K562 (cell line): Measurements from ENCODE around the gene TSPYL6. TPM values are rescaled to one million over a fixed set of nuclear protein-coding genes. Genes with fewer than 3 reads are reported as not detected.

ENCODE experiments used
- ATF1 ChIP-seq, 2 experiments: fragments of 450-650 bp in 1 of 2; IDR thresholded peaks; 2 replicates each; pipeline ENCODE4 v1.6.1; 2016; ENCODE audit warnings: missing compliant biosample characterization in 1 of 2, missing genetic modification characterization in 1 of 2
- FOXJ2 ChIP-seq: fragments of 200-800 bp; sonication (Bioruptor generic); IDR thresholded peaks from 2 replicates; pipeline ENCODE4 v1.6.1; 2016; ENCODE audit warnings: missing genetic modification characterization, missing compliant biosample characterization
- FOXM1 ChIP-seq, 2 experiments: fragments of 450-650 bp in 1 of 2; sonication (generic) in 1 of 2; formaldehyde crosslinking in 1 of 2; IDR thresholded peaks; 2 replicates each; pipeline versions ENCODE4 v1.6.1 to v1.9.0; 2017 to 2022; ENCODE audit warnings: low read depth in 2 of 2, mild to moderate bottlenecking in 2 of 2, missing genetic modification reagents in 1 of 2, moderate library complexity in 1 of 2
- MLLT1 ChIP-seq, 2 experiments: fragments of 450-650 bp; IDR thresholded peaks; 2 replicates each; pipeline ENCODE4 v1.6.1; 2016
- MYC ChIP-seq, 2 experiments: fragments of 250-450 bp in 1 of 2; sonication (Bioruptor Pico) in 1 of 2; IDR thresholded peaks; 2 replicates each; pipeline versions ENCODE4 v1.5.1 to v1.6.1; 2012 to 2021; ENCODE audit warnings: low read depth in 2 of 2, borderline replicate concordance in 1 of 2, improper control_type of control experiment in 1 of 2, low read length in 1 of 2, mild to moderate bottlenecking in 1 of 2, moderate library complexity in 1 of 2
- NR3C1 ChIP-seq: sonication (generic); formaldehyde crosslinking; IDR thresholded peaks from 2 replicates; pipeline ENCODE4 v1.8.1; 2022; ENCODE audit warnings: missing genetic modification reagents
- PHF21A ChIP-seq: fragments of 450-650 bp; IDR thresholded peaks from 2 replicates; pipeline ENCODE4 v1.6.1; 2017; ENCODE audit warnings: low read depth, borderline replicate concordance
- POLR2H ChIP-seq: IDR thresholded peaks from 2 replicates; pipeline ENCODE4 v1.6.1; 2016; ENCODE audit warnings: missing genetic modification characterization, low read depth, mild to moderate bottlenecking, control low read depth, missing compliant biosample characterization, moderate library complexity
- PURB ChIP-seq: sonication (generic); formaldehyde crosslinking; IDR thresholded peaks from 2 replicates; pipeline ENCODE4 v1.9.0; 2021; ENCODE audit warnings: low read depth, mild to moderate bottlenecking, missing genetic modification reagents
- RFX1 ChIP-seq: fragments of 450-650 bp; IDR thresholded peaks from 2 replicates; pipeline ENCODE4 v1.6.1; 2016; ENCODE audit warnings: mild to moderate bottlenecking, moderate library complexity
- SMARCE1 ChIP-seq: fragments of 450-650 bp; IDR thresholded peaks from 2 replicates; pipeline ENCODE4 v1.7.1; 2016; ENCODE audit warnings: mild to moderate bottlenecking
- STAG1 ChIP-seq: sonication (generic); formaldehyde crosslinking; IDR thresholded peaks from 2 replicates; pipeline ENCODE4 v1.5.0; 2020; ENCODE audit warnings: missing genetic modification reagents, borderline replicate concordance
- ZBTB12 ChIP-seq: fragments of 250-450 bp; sonication (Bioruptor Pico); IDR thresholded peaks from 2 replicates; pipeline ENCODE4 v1.4.0; 2020
- ZBTB40 ChIP-seq, 2 experiments: fragments of 450-650 bp in 1 of 2; sonication (generic) in 1 of 2; formaldehyde crosslinking in 1 of 2; IDR thresholded peaks; 2 replicates each; pipeline versions ENCODE4 v1.7.1 to v1.9.0; 2016 to 2022; ENCODE audit warnings: inconsistent platforms in 1 of 2, mild to moderate bottlenecking in 1 of 2, missing genetic modification reagents in 1 of 2
- polyA plus RNA-seq, 8 experiments: library from polyadenylated mRNA; depleted of rRNA in 4 of 8; stranded (reverse) in 5 of 8; unstranded in 3 of 8; fragments of >200 nt; fragmentation: Nextera tagmentation in 2 of 8; fragmentation: Illumina TruSeq in 1 of 8; extraction: Ambion mirVana in 2 of 8; extraction: Trizol in 1 of 8; gene quantifications; 2 replicates each; pipeline versions ENCODE4 v1.2.1 to v1.2.3, GENCODE V29; 2011 to 2014; ENCODE audit warnings: inconsistent platforms in 1 of 8, missing spikeins in 1 of 8
- total RNA-seq, 7 experiments: library from RNA; depleted of rRNA in 6 of 7; stranded (reverse); fragments of >200 nt in 6 of 7; fragmentation: Illumina TruSeq in 2 of 7; extraction: Trizol in 2 of 7; gene quantifications; 2 replicates each; pipeline versions ENCODE4 v1.2.1 to v1.2.3, GENCODE V29; 2011 to 2021; ENCODE audit warnings: low replicate concordance in 1 of 7

The TSPYL6 gene
- total and polyA plus RNA-seq, 9 of the 15 experiments (the other 6 are each of a cell fraction or from before 2014, with no cell fraction given) = 1.5 to 10.1 (median 7.6) TPM

- TF ChIP-seq MLLT1 (IDR thresholded peaks at IDR 0.05) = peak in 1 of 2 experiments; percentile 71; a peak in 1 of 4 replicates
- no peak for TF ChIP-seq ATF1 (CRISPR knock-in tag; IDR thresholded peaks at IDR 0.05)
- TF ChIP-seq ATF1 (tag; IDR thresholded peaks at IDR 0.05) = 0 out of 2 replicates have a peak, but pooled peaks have one; percentile 1
- TF ChIP-seq FOXM1 (IDR thresholded peaks at IDR 0.05; ENCODE audit: low read depth) = no peak
- no peak for TF ChIP-seq FOXM1 (CRISPR knock-in tag; IDR thresholded peaks at IDR 0.05; ENCODE audit: low read depth)
- TF ChIP-seq FOXJ2 (tag) = peak; percentile 9; the same call in 1 of the 2 replicates
- TF ChIP-seq RFX1 = no peak
- TF ChIP-seq PURB (CRISPR knock-in tag) = no peak
- 0 out of 2 replicates have a peak, but pooled peaks have one; percentile 45 for TF ChIP-seq MYC (IDR thresholded peaks at IDR 0.05; ENCODE audit: low read depth, low read length)
- TF ChIP-seq MYC (CRISPR knock-in tag; IDR thresholded peaks at IDR 0.05; ENCODE audit: borderline replicate concordance, low read depth) = no peak
- no peak for TF ChIP-seq PHF21A
- no peak for TF ChIP-seq NR3C1 (CRISPR knock-in tag)
- no peak for TF ChIP-seq ZBTB40 (IDR thresholded peaks at IDR 0.05)
- TF ChIP-seq ZBTB40 (CRISPR knock-in tag; IDR thresholded peaks at IDR 0.05) = no peak
- TF ChIP-seq SMARCE1 = no peak
- no peak for TF ChIP-seq STAG1
- no peak for TF ChIP-seq POLR2H
- no peak for TF ChIP-seq ZBTB12 (CRISPR knock-in tag)
These were observed 569 bp downstream of the TSPYL6 start (continued) for GRCh38 chr2:54255230-54256090.
